Activated T-helper 2 cell treated with anti-CD3 and anti-CD28 coated beads, Interferon-gamma antibody, Interleukin-2, Interleukin-4, amounts not matched to agents 10 μg/mL and 5 μg/mL and 100 μg/mL, durations not matched to agents 14 hours and 24 hours and 36 hours (primary cell): ENCODE measurements around the gene DENND1A. TPM values are rescaled to one million over a fixed set of nuclear protein-coding genes. Genes with fewer than 3 reads are reported as not detected.
"Not testable (repeated sequence)": the region's sequence is repeated elsewhere in the genome, so short reads cannot be mapped to it uniquely, and the experiment has no call there.

Experiments used
- DNase-seq: peaks from one replicate; pipeline ENCODE4 v3.0.0; 2021; ENCODE audit warnings: low spot score
- H3K27ac Mint-ChIP-seq: one replicate; pipeline ENCODE4 v1.8.0; 2021; ENCODE audit warnings: mixed read lengths
- H3K27me3 Mint-ChIP-seq: one replicate; pipeline ENCODE4 v1.8.0; 2021; ENCODE audit warnings: low read depth, mixed read lengths
- H3K36me3 Mint-ChIP-seq: one replicate; pipeline ENCODE4 v1.8.0; 2021; ENCODE audit warnings: low read depth, mixed read lengths
- H3K4me1 Mint-ChIP-seq: one replicate; pipeline ENCODE4 v1.8.0; 2021; ENCODE audit warnings: low read depth, mixed read lengths
- H3K4me3 Mint-ChIP-seq: one replicate; pipeline ENCODE4 v1.8.0; 2021; ENCODE audit warnings: low read depth, mild to moderate bottlenecking, moderate library complexity, mixed read lengths
- H3K9me3 Mint-ChIP-seq: one replicate; pipeline ENCODE4 v1.8.0; 2021; ENCODE audit warnings: mixed read lengths
- intact Hi-C: fragments of 100-400 bp; cut with micrococcal nuclease; formaldehyde crosslinking; loops from one replicate; pipeline ENCODE4 v1.15.1; 2023
- total RNA-seq: library from RNA; stranded (reverse); gene quantifications from 2 replicates; pipeline ENCODE4 v1.2.3, GENCODE V29; 2022

Gene DENND1A
- total RNA-seq, 1 donor from 2014 or later = 20.0 TPM

- no peak overlapping the region for H3K27ac Mint-ChIP-seq
- intact Hi-C loops = no loop called here
Measured at GRCh38 chr9:123893831-123894460, 36.0 kb downstream of the DENND1A start.

GRCh38 chr9:123893115-123893514 is 36.8 kb downstream of the DENND1A start:
- Mint-ChIP-seq H3K9me3 (no peaks in the 10 kb centered on the region), H3K4me1 (no peaks in the 10 kb centered on the region), H3K4me3 (no peak overlapping the region), H3K27me3 (no peaks in the 10 kb centered on the region), H3K36me3 (no peaks in the 10 kb centered on the region), H3K27ac (no peak overlapping the region)
- intact Hi-C loops = no loop called here
- DNase-seq = no peak

More at GRCh38 chr9:123893831-123894460, 36.0 kb downstream of the DENND1A start:
- Mint-ChIP-seq H3K36me3 (no peaks in the 10 kb centered on the region), H3K4me1 (peaks cover 2% of the 10 kb centered on the region), H3K4me3 (no peak overlapping the region), H3K9me3 (no peaks in the 10 kb centered on the region), H3K27me3 (no peaks in the 10 kb centered on the region)
- no peak for DNase-seq

GRCh38 chr9:123887837-123888236 is 42.1 kb downstream of the DENND1A start:
- peaks cover 2% of the 10 kb centered on the region for H3K4me1 Mint-ChIP-seq
- no peak for DNase-seq
- H3K27ac Mint-ChIP-seq = no peak overlapping the region
- intact Hi-C loops = no loop called here
- no peaks in the 10 kb centered on the region for H3K36me3 Mint-ChIP-seq
- H3K9me3 Mint-ChIP-seq = no peaks in the 10 kb centered on the region
- no peak overlapping the region for H3K4me3 Mint-ChIP-seq
- H3K27me3 Mint-ChIP-seq = no peaks in the 10 kb centered on the region

GRCh38 chr9:123885834-123886233 is 44.1 kb downstream of the DENND1A start:
- intact Hi-C loops, H3K4me1 Mint-ChIP-seq, H3K27ac Mint-ChIP-seq: not testable (repeated sequence)

GRCh38 chr9:123883634-123884033 is 46.3 kb downstream of the DENND1A start:
- H3K27me3 Mint-ChIP-seq = no peaks in the 10 kb centered on the region
- intact Hi-C loops = no loop called here
- no peak overlapping the region for H3K27ac Mint-ChIP-seq
- no peak overlapping the region for H3K4me3 Mint-ChIP-seq
- H3K36me3 Mint-ChIP-seq = no peaks in the 10 kb centered on the region
- no peaks in the 10 kb centered on the region for H3K9me3 Mint-ChIP-seq
- H3K4me1 Mint-ChIP-seq = peaks cover 7% of the 10 kb centered on the region
- DNase-seq = no peak

More at GRCh38 chr9:123885834-123886233, 44.1 kb downstream of the DENND1A start:
- not testable (repeated sequence) for DNase-seq, H3K9me3 Mint-ChIP-seq, H3K36me3 Mint-ChIP-seq, H3K4me3 Mint-ChIP-seq, H3K27me3 Mint-ChIP-seq

- intact Hi-C loops = no loop called here
- H3K4me1 Mint-ChIP-seq = peaks cover 7% of the 10 kb centered on the region
- no peaks in the 10 kb centered on the region for H3K9me3 Mint-ChIP-seq
- H3K36me3 Mint-ChIP-seq = peaks cover 3% of the 10 kb centered on the region
- no peak overlapping the region for H3K4me3 Mint-ChIP-seq
- H3K27me3 Mint-ChIP-seq = no peaks in the 10 kb centered on the region
- no peak overlapping the region for H3K27ac Mint-ChIP-seq
- DNase-seq = no peak
Measured at GRCh38 chr9:123881604-123882003, 48.3 kb downstream of the DENND1A start.

GRCh38 chr9:123880420-123880819 is 49.5 kb downstream of the DENND1A start:
- H3K27ac Mint-ChIP-seq = no peak overlapping the region
- no peak overlapping the region for H3K4me3 Mint-ChIP-seq
- peaks cover 7% of the 10 kb centered on the region for H3K4me1 Mint-ChIP-seq
- H3K27me3 Mint-ChIP-seq = no peaks in the 10 kb centered on the region
- H3K36me3 Mint-ChIP-seq = peaks cover 7% of the 10 kb centered on the region
- DNase-seq = no peak
- intact Hi-C loops = no loop called here
- no peaks in the 10 kb centered on the region for H3K9me3 Mint-ChIP-seq

- intact Hi-C loops = no loop called here
- no peak overlapping the region for H3K27ac Mint-ChIP-seq
- no peaks in the 10 kb centered on the region for H3K9me3 Mint-ChIP-seq
- no peak for DNase-seq
- H3K36me3 Mint-ChIP-seq = peaks cover 7% of the 10 kb centered on the region
- H3K4me3 Mint-ChIP-seq = no peak overlapping the region
- H3K27me3 Mint-ChIP-seq = no peaks in the 10 kb centered on the region
- H3K4me1 Mint-ChIP-seq = peaks cover 2% of the 10 kb centered on the region
Measured at GRCh38 chr9:123876750-123877149, 53.2 kb downstream of the DENND1A start.

- H3K36me3 Mint-ChIP-seq = peaks cover 7% of the 10 kb centered on the region
- H3K9me3 Mint-ChIP-seq = no peaks in the 10 kb centered on the region
- H3K4me1 Mint-ChIP-seq = no peaks in the 10 kb centered on the region
Measured at GRCh38 chr9:123872710-123873109, 57.2 kb downstream of the DENND1A start.

GRCh38 chr9:123871781-123872180 is 58.1 kb downstream of the DENND1A start:
- Mint-ChIP-seq H3K4me1 (peaks cover 1% of the 10 kb centered on the region), H3K9me3 (no peaks in the 10 kb centered on the region), H3K4me3 (no peak overlapping the region), H3K27ac (no peak overlapping the region), H3K36me3 (peaks cover 6% of the 10 kb centered on the region), H3K27me3 (no peaks in the 10 kb centered on the region)
- intact Hi-C loops = no loop called here
- DNase-seq = no peak

More at GRCh38 chr9:123872710-123873109, 57.2 kb downstream of the DENND1A start:
- DNase-seq = no peak
- no peak overlapping the region for H3K27ac Mint-ChIP-seq
- no peak overlapping the region for H3K4me3 Mint-ChIP-seq
- intact Hi-C loops = no loop called here
- H3K27me3 Mint-ChIP-seq = no peaks in the 10 kb centered on the region

- Mint-ChIP-seq H3K4me1 (peaks cover 8% of the 10 kb centered on the region), H3K36me3 (no peaks in the 10 kb centered on the region), H3K27me3 (no peaks in the 10 kb centered on the region), H3K27ac (no peak overlapping the region), H3K4me3 (no peak overlapping the region), H3K9me3 (no peaks in the 10 kb centered on the region)
- intact Hi-C loops = no loop called here
- DNase-seq = no peak
Measured at GRCh38 chr9:123868002-123868401, 61.9 kb downstream of the DENND1A start.

GRCh38 chr9:123867034-123867433 is 62.9 kb downstream of the DENND1A start:
- Mint-ChIP-seq H3K4me3 (no peak overlapping the region), H3K4me1 (peaks cover 8% of the 10 kb centered on the region), H3K27ac (no peak overlapping the region), H3K27me3 (no peaks in the 10 kb centered on the region), H3K36me3 (no peaks in the 10 kb centered on the region), H3K9me3 (no peaks in the 10 kb centered on the region)
- no peak for DNase-seq
- intact Hi-C loops = no loop called here

- Mint-ChIP-seq H3K27ac (no peak overlapping the region), H3K4me3 (no peak overlapping the region), H3K27me3 (no peaks in the 10 kb centered on the region), H3K4me1 (peaks cover 8% of the 10 kb centered on the region), H3K36me3 (no peaks in the 10 kb centered on the region), H3K9me3 (no peaks in the 10 kb centered on the region)
- intact Hi-C loops = no loop called here
- no peak for DNase-seq
Measured at GRCh38 chr9:123866497-123866896, 63.4 kb downstream of the DENND1A start.
